RCC 7860 (cell line): ENCODE measurements around the gene ARNT2.
"Not testable (repeated sequence)": the region's sequence is repeated elsewhere in the genome, so short reads cannot be mapped to it uniquely, and the experiment has no call there.

Source experiments
- DNase-seq: peaks from one replicate; pipeline ENCODE4 v3.0.0-alpha.2; 2015; ENCODE audit warnings: low spot score
- FAIRE-seq: peaks from 2 replicates; lab custom pipeline; 2012; peaks lifted over from hg19 to GRCh38; lab: Jason Lieb, UNC

The ARNT2 gene

GRCh38 chr15:80639168-80639555, 235.0 kb downstream of the ARNT2 start:
- no peak for FAIRE-seq
- no peak for DNase-seq

GRCh38 chr15:80640531-80641121, 236.4 kb downstream of the ARNT2 start:
- no peak for FAIRE-seq
- no peak for DNase-seq

DNA sequence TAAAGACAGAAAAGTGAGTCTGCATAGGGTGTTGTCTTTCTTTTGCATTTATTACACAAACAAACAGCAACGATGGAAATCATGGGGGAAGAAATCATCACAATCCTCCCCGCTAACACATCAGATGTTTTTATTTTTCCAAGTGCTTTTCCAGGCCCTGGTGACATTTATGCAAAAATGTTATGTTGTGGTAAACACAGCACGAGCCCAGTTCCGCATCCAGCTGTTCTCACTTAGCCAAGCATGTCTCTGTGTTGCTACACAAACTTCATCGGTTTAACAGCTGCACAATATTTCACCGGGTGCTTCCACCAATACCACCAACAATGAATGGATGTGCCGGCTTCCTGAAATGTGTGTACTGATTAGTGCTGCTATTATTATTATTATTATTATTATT, 237.2 kb downstream of the ARNT2 start:
- DNase-seq = no peak
- no peak for FAIRE-seq

- DNase-seq = no peak
- no peak for FAIRE-seq
Observed at GRCh38 chr15:80643431-80643951, 239.3 kb downstream of the ARNT2 start.

DNA sequence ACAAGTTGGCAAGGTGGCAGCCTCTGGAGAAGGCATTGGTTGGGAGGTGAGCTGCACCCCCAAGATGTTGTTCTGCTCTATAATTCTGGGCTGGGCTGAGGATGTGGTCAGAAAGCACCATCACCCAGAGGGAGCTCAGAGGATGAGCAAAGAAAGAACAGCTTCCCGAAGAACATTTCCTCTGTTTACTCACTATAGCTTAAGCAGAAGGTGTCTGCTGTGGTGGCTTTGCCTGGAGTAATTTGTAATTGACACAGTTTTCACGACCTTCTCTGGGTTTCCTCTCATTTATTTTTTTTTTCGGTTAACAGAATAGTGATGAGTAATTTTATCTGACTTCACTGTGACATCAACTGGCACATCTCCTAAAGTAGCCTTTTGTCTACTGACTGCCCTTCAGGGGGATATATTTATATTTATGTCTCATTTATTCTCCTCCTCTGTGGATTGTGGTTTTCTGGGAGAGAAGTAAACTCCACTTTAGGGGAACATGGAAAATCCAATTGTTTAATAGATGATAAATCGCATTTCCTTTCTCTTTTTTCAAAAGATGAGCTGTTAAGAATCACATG, 241.4 kb downstream of the ARNT2 start:
- no peak for DNase-seq
- no peak for FAIRE-seq

DNA sequence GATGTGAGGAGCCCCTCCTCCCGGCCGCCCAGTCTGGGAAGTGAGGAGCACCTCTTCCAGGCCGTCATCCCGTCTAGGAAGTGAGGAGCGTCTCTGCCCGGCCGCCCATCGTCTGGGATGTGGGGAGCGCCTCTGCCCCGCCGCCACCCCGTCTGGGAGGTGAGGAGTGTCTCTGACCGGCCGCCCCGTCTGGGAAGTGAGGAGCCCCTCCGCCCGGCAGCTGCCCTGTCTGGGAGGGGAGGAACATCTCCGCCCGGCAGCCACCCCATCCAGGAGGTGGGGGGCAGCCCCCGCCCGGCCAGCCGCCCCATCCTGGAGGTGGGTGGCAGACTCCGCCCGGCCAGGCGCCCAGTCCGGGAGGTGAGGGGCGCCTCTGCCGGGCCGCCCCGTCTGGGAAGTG, 243.2 kb downstream of the ARNT2 start:
- not testable (repeated sequence) for DNase-seq, FAIRE-seq
